Loucy (cell line): ENCODE data around the gene EPYC.

Source experiments
- CTCF ChIP-seq: fragments of 200-600 bp; sonication (generic); conservative IDR thresholded peaks from 2 replicates; pipeline ENCODE4 v1.5.1; 2014; ENCODE audit warnings: mild to moderate bottlenecking, antibody characterized with exemption, low read length
- EZH2phosphoT487 ChIP-seq: fragments of 200-600 bp; IDR thresholded peaks from 2 replicates; pipeline ENCODE4 v1.6.1; 2018; ENCODE audit warnings: antibody characterized with exemption, mild to moderate bottlenecking, moderate library complexity, borderline replicate concordance

- TF ChIP-seq CTCF (no peak), EZH2phosphoT487 (no peak)
Measured at GRCh38 chr12:91003737-91004136, 1.0 kb downstream of the EPYC start.
